ENCODE measurements around the gene PLXNA2.

PLXNA2 gene

DNA sequence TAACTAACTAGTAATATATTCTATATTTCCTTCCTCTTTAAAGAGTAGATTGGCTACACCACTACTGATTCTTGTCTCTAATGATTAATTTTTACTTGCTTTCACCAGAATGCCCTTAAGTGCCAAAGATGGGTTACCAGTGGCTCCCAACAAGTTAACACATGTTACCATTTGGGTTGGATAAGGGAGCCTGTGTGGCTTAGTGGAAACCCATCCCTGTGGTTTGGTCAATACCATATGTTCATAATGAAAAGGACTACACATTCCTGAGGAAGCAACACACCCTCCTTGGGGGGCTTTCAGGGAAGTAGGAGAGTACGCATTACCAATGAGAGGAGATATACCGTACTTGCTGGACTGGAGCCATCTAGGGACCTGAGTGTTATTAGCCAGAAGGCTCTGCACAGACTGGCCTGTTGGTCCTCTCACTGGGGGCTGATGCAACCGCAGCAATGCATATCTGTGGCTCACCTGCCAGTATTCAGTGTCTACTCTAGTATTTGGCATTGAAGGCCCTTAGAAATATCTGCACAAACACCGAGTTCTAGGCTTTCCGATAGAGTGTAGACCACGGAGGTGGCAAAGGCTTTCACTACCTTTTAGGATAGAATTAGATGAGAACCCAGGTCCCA is 29.3 kb upstream of the PLXNA2 start:
- Mint-ChIP-seq H3K27ac (no peak overlapping the region), H3K27me3 (ENCODE audit: low read depth) (peaks cover 12% of the 10 kb centered on the region), H3K4me3 (no peak overlapping the region), H3K9me3 (no peaks in the 10 kb centered on the region), H3K4me1 (ENCODE audit: low read depth) (no peaks in the 10 kb centered on the region), H3K36me3 (ENCODE audit: low read depth) (no peaks in the 10 kb centered on the region)

DNA sequence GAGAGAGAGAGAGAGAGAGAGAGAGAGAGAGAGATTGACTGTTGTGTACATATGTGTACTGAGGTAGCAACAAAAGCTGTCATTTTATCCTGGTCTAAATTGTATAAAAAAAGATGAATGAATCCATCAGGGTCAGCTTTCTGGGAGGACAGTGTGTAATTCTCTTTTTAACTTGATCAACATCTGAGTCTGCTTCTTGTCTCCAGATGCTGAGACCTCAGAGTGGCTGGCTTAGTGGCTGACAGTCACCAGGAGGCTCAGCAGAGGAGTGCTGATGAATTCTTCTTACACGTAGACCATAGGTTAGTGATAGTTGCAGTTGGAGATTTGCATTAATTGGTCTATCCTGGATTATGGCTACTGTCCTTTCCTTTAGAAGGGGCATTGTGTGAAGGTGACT is 28.5 kb upstream of the PLXNA2 start:
- Mint-ChIP-seq H3K36me3 (ENCODE audit: low read depth) (no peaks in the 10 kb centered on the region), H3K27me3 (ENCODE audit: low read depth) (peaks cover 16% of the 10 kb centered on the region), H3K9me3 (no peaks in the 10 kb centered on the region), H3K27ac (no peak overlapping the region), H3K4me1 (ENCODE audit: low read depth) (no peaks in the 10 kb centered on the region), H3K4me3 (no peak overlapping the region)

DNA sequence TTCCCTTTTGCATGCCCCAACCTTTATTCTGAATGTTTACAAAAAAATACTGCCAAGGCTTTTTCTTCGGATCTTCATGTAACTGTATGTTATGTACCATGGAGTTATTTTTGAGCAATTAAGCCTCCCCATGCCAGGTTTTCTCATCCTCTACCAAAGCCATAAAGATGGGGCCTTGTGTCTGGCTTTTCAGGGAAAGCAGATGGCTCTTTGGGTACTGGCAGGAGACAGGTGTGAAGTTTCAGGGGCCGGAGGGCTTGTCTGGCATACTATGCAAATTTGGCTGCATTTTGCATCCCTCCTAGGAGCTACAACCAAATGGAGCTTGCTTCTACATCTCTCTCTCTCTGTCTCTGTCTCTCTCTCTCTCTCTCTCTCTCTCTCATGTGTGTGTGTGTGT is 28.1 kb upstream of the PLXNA2 start:
- Mint-ChIP-seq H3K4me3 (no peak overlapping the region), H3K36me3 (ENCODE audit: low read depth) (no peaks in the 10 kb centered on the region), H3K27ac (no peak overlapping the region), H3K4me1 (ENCODE audit: low read depth) (no peaks in the 10 kb centered on the region), H3K27me3 (ENCODE audit: low read depth) (peaks cover 16% of the 10 kb centered on the region), H3K9me3 (no peaks in the 10 kb centered on the region)

DNA sequence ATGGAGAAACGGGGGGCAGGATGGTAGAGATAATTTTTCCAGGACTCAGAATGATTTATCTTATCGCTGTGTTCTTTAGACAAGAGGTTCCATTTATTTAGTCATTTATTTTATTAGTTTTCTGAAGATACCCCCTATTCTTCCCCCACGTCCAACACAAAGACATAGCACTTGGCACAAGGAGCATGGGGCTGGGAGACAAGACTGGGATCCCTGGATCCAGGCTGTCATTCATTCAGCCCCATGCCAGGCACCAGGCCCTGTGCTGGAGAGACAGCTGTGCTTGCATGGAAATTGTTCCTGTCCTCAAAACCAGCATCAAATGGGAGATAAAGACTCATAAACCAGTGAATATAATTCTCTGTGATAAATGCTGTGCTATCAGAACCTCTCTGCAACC is 27.1 kb upstream of the PLXNA2 start:
- Mint-ChIP-seq H3K9me3 (no peaks in the 10 kb centered on the region), H3K27me3 (ENCODE audit: low read depth) (peaks cover 9% of the 10 kb centered on the region), H3K4me1 (ENCODE audit: low read depth) (no peaks in the 10 kb centered on the region), H3K4me3 (no peak overlapping the region), H3K27ac (no peak overlapping the region), H3K36me3 (ENCODE audit: low read depth) (no peaks in the 10 kb centered on the region)

DNA sequence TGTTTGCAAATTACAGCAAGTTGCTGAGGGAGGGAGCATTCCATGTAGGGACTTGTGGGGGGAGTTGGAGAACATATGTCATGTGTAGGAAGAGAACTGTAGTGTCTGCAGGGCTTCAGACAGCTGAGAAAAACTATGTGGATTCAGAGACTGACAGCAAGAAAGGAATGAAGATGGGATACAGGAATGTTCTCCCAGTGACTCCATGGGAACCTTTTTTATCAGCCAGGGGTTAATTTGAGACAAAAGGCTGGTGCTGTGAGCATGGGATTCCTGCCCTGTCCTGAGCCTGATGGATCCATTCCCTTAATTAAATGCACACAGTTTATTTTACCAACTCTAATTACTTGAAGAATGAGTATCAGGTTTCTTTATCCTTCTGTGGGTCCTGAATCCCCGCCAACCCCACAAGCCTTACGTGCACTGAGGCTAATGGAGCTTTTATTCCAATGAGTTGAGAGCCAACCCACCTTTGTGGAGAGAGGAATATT is 26.5 kb upstream of the PLXNA2 start:
- no peaks in the 10 kb centered on the region for H3K9me3 Mint-ChIP-seq
- no peak overlapping the region for H3K4me3 Mint-ChIP-seq
- peaks cover 8% of the 10 kb centered on the region for H3K27me3 Mint-ChIP-seq (ENCODE audit: low read depth)
- no peaks in the 10 kb centered on the region for H3K4me1 Mint-ChIP-seq (ENCODE audit: low read depth)
- H3K27ac Mint-ChIP-seq, result no peak overlapping the region
- no peaks in the 10 kb centered on the region for H3K36me3 Mint-ChIP-seq (ENCODE audit: low read depth)

DNA sequence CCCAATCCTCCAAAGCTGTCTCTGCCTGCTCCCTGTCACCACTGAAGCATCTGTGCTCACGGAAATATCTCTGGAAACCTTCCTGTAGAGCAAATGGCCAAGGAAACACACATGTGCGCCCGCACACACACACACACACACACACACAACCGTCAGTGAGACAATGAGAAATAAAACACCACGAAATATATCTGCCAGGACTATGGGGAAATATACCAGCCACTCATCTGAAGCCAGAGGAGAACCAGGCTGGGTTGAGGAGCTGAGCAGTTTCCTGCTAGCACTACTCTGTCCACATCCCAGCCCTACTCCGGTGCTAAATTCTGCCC is 25.1 kb upstream of the PLXNA2 start:
- H3K9me3 Mint-ChIP-seq, result no peaks in the 10 kb centered on the region
- H3K36me3 Mint-ChIP-seq (ENCODE audit: low read depth), result no peaks in the 10 kb centered on the region
- H3K4me1 Mint-ChIP-seq (ENCODE audit: low read depth), result no peaks in the 10 kb centered on the region
- no peak overlapping the region for H3K4me3 Mint-ChIP-seq
- H3K27ac Mint-ChIP-seq, result no peak overlapping the region
- H3K27me3 Mint-ChIP-seq (ENCODE audit: low read depth), result peaks cover 16% of the 10 kb centered on the region

DNA sequence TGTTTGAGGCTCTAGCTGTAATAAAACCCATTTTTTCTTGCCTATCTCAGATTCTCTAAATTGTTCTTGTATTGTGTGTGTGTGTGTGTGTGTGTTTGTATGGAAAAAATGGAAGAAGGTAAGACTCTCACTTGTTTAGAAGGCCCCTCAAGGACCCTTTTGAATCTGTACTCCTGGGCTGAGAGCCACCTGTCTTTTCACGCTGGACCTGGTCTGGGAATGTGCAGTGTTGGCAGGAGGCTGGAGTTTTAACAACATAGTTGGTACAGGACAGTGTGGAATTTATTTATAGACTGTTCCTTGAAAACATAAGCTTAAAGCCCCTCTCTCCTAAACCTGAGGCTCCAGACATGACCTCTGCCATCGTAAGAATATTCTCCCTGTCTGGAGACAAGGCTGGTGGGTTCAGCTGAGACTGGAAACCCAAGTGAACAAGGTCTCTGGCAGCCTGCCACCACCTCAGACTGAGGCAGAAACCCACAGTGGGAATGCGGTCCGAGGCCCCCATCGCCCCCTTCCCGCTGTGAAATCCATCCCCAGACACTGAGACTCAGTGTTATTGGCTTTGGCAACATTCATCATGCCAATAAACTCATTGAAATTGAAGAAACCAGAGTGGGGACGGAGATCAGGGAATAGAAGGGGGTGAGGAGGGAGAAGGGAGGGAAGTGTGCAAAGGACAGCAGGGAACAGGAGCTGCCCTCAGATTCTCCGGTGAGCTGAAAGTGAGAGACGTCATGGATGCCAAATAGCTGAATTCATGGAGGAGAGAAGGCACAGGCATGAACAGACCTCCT is 24.6 kb upstream of the PLXNA2 start:
- Mint-ChIP-seq H3K27me3 (ENCODE audit: low read depth) (peaks cover 18% of the 10 kb centered on the region), H3K4me3 (no peak overlapping the region)

DNA sequence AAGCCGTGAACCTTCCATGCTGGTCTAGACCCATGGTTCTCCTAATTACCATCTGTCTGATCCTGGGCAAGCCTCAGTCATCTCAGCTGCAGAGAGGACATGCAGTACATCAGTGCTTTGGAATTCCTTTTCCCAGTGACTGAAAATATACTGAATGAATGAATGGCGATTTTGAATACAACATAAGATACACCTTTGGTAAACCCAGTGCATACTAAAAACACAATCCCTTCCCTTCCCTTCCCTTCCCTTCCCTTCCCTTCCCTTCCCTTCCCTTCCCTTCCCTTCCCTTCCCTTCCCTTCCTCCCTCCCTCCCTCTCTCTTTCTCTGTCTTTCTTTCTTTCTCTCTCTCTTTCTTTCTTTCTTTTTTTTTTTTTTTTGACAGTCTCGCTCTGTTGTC is 21.3 kb upstream of the PLXNA2 start:
- peaks cover 26% of the 10 kb centered on the region for H3K27me3 Mint-ChIP-seq (ENCODE audit: low read depth)
- H3K4me1 Mint-ChIP-seq (ENCODE audit: low read depth), result no peaks in the 10 kb centered on the region
- no peak overlapping the region for H3K27ac Mint-ChIP-seq
- H3K9me3 Mint-ChIP-seq, result no peaks in the 10 kb centered on the region
- no peak overlapping the region for H3K4me3 Mint-ChIP-seq
- H3K36me3 Mint-ChIP-seq (ENCODE audit: low read depth), result no peaks in the 10 kb centered on the region

More for the DNA sequence above, 24.6 kb upstream of the PLXNA2 start:
- no peak overlapping the region for H3K27ac Mint-ChIP-seq
- no peaks in the 10 kb centered on the region for H3K36me3 Mint-ChIP-seq (ENCODE audit: low read depth)
- H3K4me1 Mint-ChIP-seq (ENCODE audit: low read depth), result no peaks in the 10 kb centered on the region
- H3K9me3 Mint-ChIP-seq, result no peaks in the 10 kb centered on the region

DNA sequence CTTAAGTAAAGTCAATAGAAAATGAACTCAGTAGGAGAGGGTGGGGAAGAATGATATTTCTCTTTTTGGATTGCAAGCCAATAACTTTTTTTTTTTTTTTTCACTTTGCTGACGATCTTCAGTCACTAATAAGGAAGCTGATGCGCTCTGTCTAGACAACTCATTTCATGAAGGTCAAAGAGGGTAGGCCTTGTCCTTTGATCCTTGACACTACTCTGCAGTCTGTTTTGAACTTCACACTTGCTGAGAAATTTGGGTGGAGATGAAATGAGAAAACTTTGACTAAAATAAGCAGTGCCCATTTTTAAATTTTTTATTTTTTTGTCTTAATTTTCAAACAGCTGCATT is 20.9 kb upstream of the PLXNA2 start:
- Mint-ChIP-seq H3K36me3 (ENCODE audit: low read depth) (no peaks in the 10 kb centered on the region), H3K9me3 (no peaks in the 10 kb centered on the region), H3K4me3 (no peak overlapping the region), H3K27ac (no peak overlapping the region), H3K4me1 (ENCODE audit: low read depth) (no peaks in the 10 kb centered on the region), H3K27me3 (ENCODE audit: low read depth) (peaks cover 26% of the 10 kb centered on the region)

DNA sequence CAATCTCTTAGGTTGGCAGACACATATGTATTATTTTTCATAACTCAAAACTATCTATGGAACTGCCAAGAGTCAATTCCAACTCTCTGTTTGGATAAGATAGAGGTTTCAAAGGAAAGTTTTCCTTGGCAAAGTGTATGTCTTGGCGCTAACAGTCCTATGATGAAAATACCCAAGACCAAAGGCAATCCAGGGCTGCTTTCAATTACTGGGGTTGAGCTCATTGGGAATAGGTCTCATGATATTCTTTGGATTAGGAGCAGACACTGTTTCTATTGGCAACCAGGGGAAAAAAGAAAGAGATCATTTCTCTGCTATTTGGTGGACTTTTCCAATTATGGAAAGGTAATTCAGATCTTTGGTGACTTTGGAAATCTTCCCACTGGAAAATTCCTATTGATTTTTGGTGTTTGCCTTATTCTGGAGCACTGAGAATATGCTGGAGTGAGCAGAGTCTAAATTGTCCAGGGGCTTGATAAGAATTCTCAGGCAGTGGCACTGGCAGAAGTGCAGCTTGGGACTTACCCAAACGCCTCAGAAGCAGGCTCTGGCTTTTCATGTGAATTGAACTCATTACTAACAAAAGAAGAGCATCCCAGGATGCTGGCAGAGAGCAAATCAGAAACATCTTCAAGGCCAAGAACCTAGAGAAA is 20.4 kb upstream of the PLXNA2 start:
- Mint-ChIP-seq H3K27me3 (ENCODE audit: low read depth) (peaks cover 26% of the 10 kb centered on the region), H3K4me3 (no peak overlapping the region), H3K9me3 (no peaks in the 10 kb centered on the region), H3K36me3 (ENCODE audit: low read depth) (no peaks in the 10 kb centered on the region), H3K4me1 (ENCODE audit: low read depth) (no peaks in the 10 kb centered on the region), H3K27ac (no peak overlapping the region)

DNA sequence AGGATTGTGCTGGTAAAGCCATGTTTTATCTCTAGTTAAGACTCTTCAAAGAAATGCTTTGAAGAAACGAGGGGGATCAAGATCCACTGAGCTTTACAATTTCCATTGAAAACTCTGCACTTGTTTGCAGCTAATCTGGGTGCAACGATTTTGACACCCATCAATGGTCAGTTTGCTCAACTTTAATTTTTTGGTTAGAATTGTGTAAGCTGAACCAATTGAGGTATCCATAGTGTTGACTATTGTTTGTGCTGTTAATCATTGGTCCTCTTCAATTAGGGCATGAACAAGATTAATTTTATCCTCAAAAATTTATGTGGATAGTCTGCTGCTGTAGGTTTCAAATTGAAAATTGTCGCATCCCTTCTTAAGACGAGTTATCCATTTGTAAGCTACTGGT is 17.7 kb upstream of the PLXNA2 start:
- Mint-ChIP-seq H3K4me1 (ENCODE audit: low read depth) (no peaks in the 10 kb centered on the region), H3K27me3 (ENCODE audit: low read depth) (peaks cover 18% of the 10 kb centered on the region), H3K36me3 (ENCODE audit: low read depth) (no peaks in the 10 kb centered on the region), H3K27ac (no peak overlapping the region), H3K9me3 (no peaks in the 10 kb centered on the region), H3K4me3 (no peak overlapping the region)

DNA sequence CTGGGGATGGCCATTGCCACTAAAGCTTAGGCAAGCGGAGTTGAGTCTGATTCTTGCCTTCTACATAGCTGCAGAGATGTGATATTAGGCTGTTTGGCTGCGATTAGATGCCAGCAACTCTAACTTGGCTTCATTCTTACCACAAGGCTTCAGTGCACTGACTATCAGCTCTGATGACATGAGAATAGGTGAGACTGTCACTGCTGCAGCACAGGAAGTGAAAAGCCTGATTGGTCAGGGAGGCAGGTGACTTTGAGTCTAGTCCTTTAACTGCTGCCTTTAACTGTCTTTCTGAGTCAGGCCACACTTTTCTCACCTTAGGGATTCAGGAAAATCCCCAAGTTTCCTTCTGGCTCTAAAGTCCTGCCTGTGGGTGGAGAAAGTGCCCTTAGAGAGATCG is 14.1 kb upstream of the PLXNA2 start:
- H3K27me3 Mint-ChIP-seq (ENCODE audit: low read depth), result peaks cover 14% of the 10 kb centered on the region

DNA sequence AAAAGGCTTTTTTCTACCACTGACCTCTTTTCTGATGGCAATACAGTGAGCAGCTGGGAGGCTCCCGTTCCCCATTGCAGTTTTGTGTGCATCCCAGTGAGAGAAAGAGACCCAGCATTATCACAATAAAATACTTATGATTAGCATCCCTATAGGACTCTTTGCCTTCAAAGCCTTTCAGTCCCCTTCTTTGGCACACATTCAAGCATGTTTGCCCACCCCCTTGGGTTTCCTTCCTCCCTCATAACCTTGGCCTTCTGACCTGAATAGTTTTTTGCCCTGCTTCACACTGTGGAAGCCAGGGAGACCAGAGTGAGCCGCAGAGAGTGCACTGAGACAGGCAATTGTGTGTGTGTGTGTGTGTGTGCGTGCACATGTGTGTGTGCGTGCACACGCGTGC is 13.2 kb upstream of the PLXNA2 start:
- peaks cover 10% of the 10 kb centered on the region for H3K27me3 Mint-ChIP-seq (ENCODE audit: low read depth)
- no peaks in the 10 kb centered on the region for H3K4me1 Mint-ChIP-seq (ENCODE audit: low read depth)
- H3K9me3 Mint-ChIP-seq, result no peaks in the 10 kb centered on the region
- no peak overlapping the region for H3K4me3 Mint-ChIP-seq
- no peak overlapping the region for H3K27ac Mint-ChIP-seq
- H3K36me3 Mint-ChIP-seq (ENCODE audit: low read depth), result no peaks in the 10 kb centered on the region

More for the DNA sequence above, 14.1 kb upstream of the PLXNA2 start:
- no peak overlapping the region for H3K4me3 Mint-ChIP-seq
- H3K9me3 Mint-ChIP-seq, result no peaks in the 10 kb centered on the region
- no peaks in the 10 kb centered on the region for H3K4me1 Mint-ChIP-seq (ENCODE audit: low read depth)
- H3K36me3 Mint-ChIP-seq (ENCODE audit: low read depth), result no peaks in the 10 kb centered on the region
- no peak overlapping the region for H3K27ac Mint-ChIP-seq

DNA sequence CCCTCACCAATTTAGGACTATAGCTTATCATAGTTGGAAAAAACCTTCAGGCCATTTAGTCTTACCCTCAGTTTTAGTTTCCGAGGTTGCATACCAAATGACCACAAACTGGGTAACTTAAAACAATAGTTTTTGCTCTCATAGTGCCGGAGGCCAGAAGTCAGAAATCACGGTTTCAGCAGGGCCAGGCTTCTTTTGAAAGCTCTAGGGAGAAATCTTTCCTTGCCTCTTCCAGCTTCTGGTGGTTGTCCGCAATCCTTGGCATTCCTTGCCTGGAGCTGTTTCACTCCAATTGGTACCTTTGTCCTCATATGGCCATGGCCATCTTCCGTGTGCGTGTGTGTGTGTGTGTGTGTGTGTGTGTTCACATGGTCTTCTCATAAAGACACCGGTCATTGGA is 12.4 kb upstream of the PLXNA2 start:
- Mint-ChIP-seq H3K9me3 (no peaks in the 10 kb centered on the region), H3K4me1 (ENCODE audit: low read depth) (no peaks in the 10 kb centered on the region), H3K36me3 (ENCODE audit: low read depth) (no peaks in the 10 kb centered on the region), H3K4me3 (no peak overlapping the region), H3K27me3 (ENCODE audit: low read depth) (peaks cover 6% of the 10 kb centered on the region), H3K27ac (no peak overlapping the region)

DNA sequence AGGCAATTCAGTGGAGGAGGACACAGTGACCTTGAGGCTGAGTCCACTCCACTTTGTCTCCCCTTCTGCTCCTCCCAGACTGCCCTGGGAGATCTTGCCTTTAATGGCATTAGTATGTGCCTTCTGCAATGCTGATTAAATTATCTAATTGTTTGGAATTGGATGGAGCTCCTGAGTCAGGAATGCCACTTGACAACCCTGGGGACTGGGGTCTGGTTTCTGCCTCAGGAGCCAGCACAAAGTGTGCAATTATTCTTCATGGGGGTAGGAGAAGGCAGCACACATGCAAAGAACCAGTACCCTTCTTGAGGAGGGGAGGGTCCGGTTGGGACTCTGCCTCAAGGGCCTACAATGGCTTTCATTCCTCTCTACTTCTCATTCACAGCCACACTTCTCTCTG is 11.9 kb upstream of the PLXNA2 start:
- Mint-ChIP-seq H3K4me1 (ENCODE audit: low read depth) (no peaks in the 10 kb centered on the region), H3K9me3 (no peaks in the 10 kb centered on the region), H3K36me3 (ENCODE audit: low read depth) (no peaks in the 10 kb centered on the region), H3K4me3 (no peak overlapping the region), H3K27ac (no peak overlapping the region), H3K27me3 (ENCODE audit: low read depth) (peaks cover 6% of the 10 kb centered on the region)

All from T-helper 1 cell treated with Interleukin-12 subunit alpha and Interleukin-12 subunit beta and Interleukin-4 antibody, amounts not matched to agents 30 μg/mL and 1 μg/mL, for 36 hours (primary cell).